GM23248 (cell line): Measurements from ENCODE around the gene AASDH. TPM values are rescaled to one million over a fixed set of nuclear protein-coding genes. Genes with fewer than 3 reads are reported as not detected.

Source experiments
- DNase-seq: peaks from one replicate; pipeline ENCODE4 v3.0.0-alpha.2; 2015
- H2AFZ ChIP-seq: fragments of 200-600 bp; sonication (generic); 2 replicates; pipeline ENCODE4 v1.6.1; 2016; ENCODE audit warnings: antibody characterized with exemption
- H3F3A ChIP-seq: fragments of 200-600 bp; sonication (generic); 2 replicates; pipeline ENCODE4 v1.6.1; 2016; ENCODE audit warnings: mild to moderate bottlenecking, antibody characterized with exemption, mixed run types; ENCODE audit not compliant: insufficient read depth
- H3K27ac ChIP-seq: fragments of 200-600 bp; sonication (generic); 2 replicates; pipeline ENCODE4 v1.5.1; 2016; ENCODE audit warnings: mild to moderate bottlenecking
- H3K27me3 ChIP-seq: fragments of 200-600 bp; sonication (generic); replicated peaks from 2 replicates; pipeline ENCODE4 v1.6.1; 2016; ENCODE audit warnings: mild to moderate bottlenecking; ENCODE audit not compliant: insufficient read depth
- H3K36me3 ChIP-seq: fragments of 200-600 bp; sonication (generic); 2 replicates; pipeline ENCODE4 v1.6.1; 2016; ENCODE audit warnings: low read depth, mild to moderate bottlenecking
- H3K4me1 ChIP-seq: fragments of 200-600 bp; sonication (generic); 2 replicates; pipeline ENCODE4 v1.6.1; 2016; ENCODE audit warnings: mild to moderate bottlenecking; ENCODE audit not compliant: insufficient read depth
- H3K4me2 ChIP-seq: fragments of 200-600 bp; sonication (generic); one replicate; pipeline ENCODE4 v1.6.1; 2016; ENCODE audit warnings: mild to moderate bottlenecking; ENCODE audit not compliant: unreplicated experiment
- H3K4me3 ChIP-seq: fragments of 200-600 bp; sonication (generic); 2 replicates; pipeline ENCODE4 v1.5.1; 2016; ENCODE audit warnings: mild to moderate bottlenecking
- H3K79me2 ChIP-seq: fragments of 200-600 bp; sonication (generic); 2 replicates; pipeline ENCODE4 v1.6.1; 2016; ENCODE audit warnings: mild to moderate bottlenecking; ENCODE audit not compliant: insufficient read depth
- H3K9ac ChIP-seq: fragments of 200-600 bp; sonication (generic); 2 replicates; pipeline ENCODE4 v1.6.1; 2016; ENCODE audit warnings: mild to moderate bottlenecking
- H3K9me2 ChIP-seq: fragments of 200-600 bp; sonication (generic); 2 replicates; pipeline ENCODE4 v1.6.1; 2016; ENCODE audit warnings: mixed run types, mild to moderate bottlenecking, moderate library complexity; ENCODE audit not compliant: insufficient read depth
- H3K9me3 ChIP-seq: fragments of 200-600 bp; sonication (generic); one replicate; pipeline ENCODE4 v1.6.1; 2017; ENCODE audit warnings: low read depth
- H4K20me1 ChIP-seq: fragments of 200-600 bp; sonication (generic); 2 replicates; pipeline ENCODE4 v1.6.0; 2016; ENCODE audit not compliant: insufficient read depth
- EZH2 ChIP-seq: fragments of 200-600 bp; sonication (generic); IDR thresholded peaks from 2 replicates; pipeline ENCODE4 v1.6.1; 2018; ENCODE audit warnings: antibody characterized with exemption, mild to moderate bottlenecking; ENCODE audit not compliant: insufficient read depth, poor library complexity, severe bottlenecking
- EZH2phosphoT487 ChIP-seq: fragments of 200-600 bp; sonication (generic); IDR thresholded peaks from 2 replicates; pipeline ENCODE4 v1.6.1; 2018; ENCODE audit warnings: antibody characterized with exemption, moderate library complexity, mild to moderate bottlenecking, low read depth; ENCODE audit not compliant: insufficient read depth
- WGBS, 2 experiments: methylation state at CpG; one replicate each; pipeline ENCODE4 v1.1.6; 2015 to 2017; ENCODE audit warnings: low lambda C conversion rate in 2 of 2, low coverage in 1 of 2; ENCODE audit errors: missing lambda C conversion rate in 2 of 2; 5-methylcytosine and 5-hydroxymethylcytosine counted together
- in situ Hi-C: fragments of 300-500 bp; cut with MboI; formaldehyde crosslinking; loops from 2 replicates; pipeline ENCODE4 v1.15.0; 2020
- polyA plus RNA-seq: library from polyadenylated mRNA; unstranded; fragments of >200 nt; fragmentation: Nextera tagmentation; extraction: Ambion mirVana; gene quantifications from 2 replicates; pipeline ENCODE4 v1.2.1, GENCODE V29; 2016
- total RNA-seq: library from RNA; depleted of rRNA; stranded (reverse); fragments of >200 nt; shearing (Covaris generic); gene quantifications from 2 replicates; pipeline ENCODE4 v1.2.3, GENCODE V29; 2014

Gene AASDH
- total and polyA plus RNA-seq, 2 experiments from 2014 or later, result 11.5 to 16.5 TPM

DNA sequence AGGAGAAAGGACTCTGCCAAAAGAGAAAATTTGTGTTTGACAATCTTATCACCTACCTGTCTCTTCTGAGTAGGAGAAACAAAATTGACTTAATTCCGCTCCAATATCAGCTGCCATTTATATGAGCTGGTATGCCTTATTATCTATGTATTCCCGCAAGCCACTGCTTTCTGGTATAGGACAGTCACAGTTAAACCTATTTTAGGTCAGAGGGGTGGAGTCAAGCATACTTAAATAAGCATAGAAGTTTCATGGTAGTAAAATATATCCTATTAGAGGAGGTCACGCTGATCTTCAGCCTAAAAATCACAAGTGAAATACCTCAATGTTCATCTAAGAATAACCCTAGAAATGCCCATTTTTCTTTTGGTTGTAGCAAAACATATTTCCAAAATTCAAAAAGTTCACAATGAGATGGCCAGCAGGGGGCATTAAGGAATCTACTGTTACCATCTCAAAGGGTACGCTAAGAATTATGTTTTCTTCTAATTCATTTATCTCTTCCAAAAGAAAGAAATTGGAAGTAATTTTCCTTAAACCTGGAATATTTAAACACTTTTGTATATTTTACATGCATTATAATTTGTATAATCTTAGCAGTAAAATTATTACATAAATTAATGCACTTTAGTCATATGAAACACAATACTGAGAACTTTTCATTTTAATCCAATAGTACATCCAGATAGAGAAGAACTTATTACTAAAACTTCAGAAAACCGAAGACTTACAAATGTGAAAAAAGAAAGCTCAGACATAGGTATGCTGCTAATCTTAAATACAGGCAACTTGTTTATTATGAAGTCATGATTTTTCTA lies 37.6 kb upstream of the AASDH start:
- H2AFZ ChIP-seq, result peak overlapping the region; percentile 6; the same call in 1 of the 2 replicates
- H3K9ac ChIP-seq, result no peak overlapping the region
- no peak overlapping the region for H3K27ac ChIP-seq
- H3K27me3 ChIP-seq, result no peaks in the 10 kb centered on the region
- WGBS, 2 experiments, result 66 to 69% methylated on average over 5 of the region's 5 CpGs
- H3K9me3 ChIP-seq, result no peaks in the 10 kb centered on the region
- in situ Hi-C loops, result no loop called here
- H3K9me2 ChIP-seq, result no peaks in the 10 kb centered on the region
- no peaks in the 10 kb centered on the region; the same call in 1 of the 2 replicates for H3F3A ChIP-seq
- H3K36me3 ChIP-seq, result no peaks in the 10 kb centered on the region
- peaks cover 99% of the 10 kb centered on the region for H3K79me2 ChIP-seq
- TF ChIP-seq EZH2phosphoT487, result no peak
- no peak for TF ChIP-seq EZH2
- H3K4me1 ChIP-seq, result 0 out of 2 replicates have a peak, but pooled peaks cover 4% of the 10 kb centered on the region
- no peak overlapping the region for H3K4me2 ChIP-seq
- DNase-seq, result peak; percentile 71
- no peaks in the 10 kb centered on the region for H4K20me1 ChIP-seq
- H3K4me3 ChIP-seq, result no peak overlapping the region

DNA sequence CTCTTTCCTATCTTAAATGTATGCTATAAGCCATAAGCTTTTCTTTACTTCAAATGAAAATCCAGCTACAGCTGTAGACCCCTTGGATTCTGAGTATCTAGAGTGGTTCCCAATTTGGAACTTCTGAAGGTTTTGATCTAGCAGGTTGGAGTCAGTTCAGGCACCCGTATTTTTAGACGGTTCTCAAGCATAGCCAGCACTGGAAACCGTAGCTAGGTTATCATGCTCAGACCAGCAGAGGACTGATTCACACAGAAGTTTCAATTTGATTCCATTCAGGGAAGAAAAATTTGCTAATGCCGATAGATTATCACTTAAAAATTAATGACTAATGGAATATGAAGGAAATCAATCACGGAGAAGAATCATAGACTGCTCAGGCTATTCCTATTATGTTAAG lies 36.9 kb upstream of the AASDH start:
- H3K9ac ChIP-seq, result no peak overlapping the region
- no peaks in the 10 kb centered on the region for H3K9me3 ChIP-seq
- H3K4me3 ChIP-seq, result no peak overlapping the region
- peaks cover 99% of the 10 kb centered on the region for H3K79me2 ChIP-seq
- 0 out of 2 replicates have a peak, but pooled peaks cover 4% of the 10 kb centered on the region for H3K4me1 ChIP-seq
- TF ChIP-seq EZH2phosphoT487 (no peak), EZH2 (no peak)
- no peak for DNase-seq
- no peak overlapping the region for H3K4me2 ChIP-seq
- 92% methylated on average over 5 of the region's 5 CpGs for WGBS, 2 experiments
- no peaks in the 10 kb centered on the region for H3K36me3 ChIP-seq
- in situ Hi-C loops, result no loop called here
- H3K9me2 ChIP-seq, result no peaks in the 10 kb centered on the region
- H4K20me1 ChIP-seq, result no peaks in the 10 kb centered on the region
- H3K27ac ChIP-seq, result no peak overlapping the region
- no peaks in the 10 kb centered on the region; the same call in 1 of the 2 replicates for H3F3A ChIP-seq
- no peak overlapping the region for H2AFZ ChIP-seq
- H3K27me3 ChIP-seq, result no peaks in the 10 kb centered on the region

DNA sequence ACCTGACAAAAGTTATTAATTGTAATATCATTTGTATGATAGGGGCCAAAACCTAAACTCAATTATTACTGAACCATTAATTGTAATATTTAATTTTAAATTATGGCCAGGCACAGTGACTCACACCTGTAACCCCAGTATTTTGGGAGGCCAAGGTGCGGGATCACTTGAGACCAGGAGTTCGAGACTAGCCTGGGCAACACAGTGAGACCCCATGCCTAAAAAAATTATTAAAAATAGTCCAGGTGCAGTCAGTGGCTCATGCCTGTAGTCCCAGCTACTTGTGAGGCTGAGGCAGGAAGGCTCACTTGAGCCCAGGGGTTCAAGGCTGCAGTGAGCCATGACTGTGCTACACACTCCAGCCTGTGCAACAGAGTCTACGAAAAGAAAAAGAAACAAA lies 30.1 kb upstream of the AASDH start:
- H3K4me3 ChIP-seq, result no peak overlapping the region
- H3K4me1 ChIP-seq, result no peaks in the 10 kb centered on the region
- no peaks in the 10 kb centered on the region for H3K9me2 ChIP-seq
- H3F3A ChIP-seq, result no peaks in the 10 kb centered on the region
- in situ Hi-C loops, result no loop called here
- no peaks in the 10 kb centered on the region for H3K36me3 ChIP-seq
- DNase-seq, result no peak
- H3K9me3 ChIP-seq, result no peaks in the 10 kb centered on the region
- no peaks in the 10 kb centered on the region for H4K20me1 ChIP-seq
- no peak overlapping the region for H3K4me2 ChIP-seq
- H3K27me3 ChIP-seq, result no peaks in the 10 kb centered on the region
- no peak overlapping the region for H3K27ac ChIP-seq
- WGBS, 2 experiments, result 98 to 100% methylated on average over 3 of the region's 3 CpGs
- no peak for TF ChIP-seq EZH2phosphoT487
- H2AFZ ChIP-seq, result no peak overlapping the region
- H3K9ac ChIP-seq, result no peak overlapping the region
- H3K79me2 ChIP-seq, result peaks cover 98% of the 10 kb centered on the region

DNA sequence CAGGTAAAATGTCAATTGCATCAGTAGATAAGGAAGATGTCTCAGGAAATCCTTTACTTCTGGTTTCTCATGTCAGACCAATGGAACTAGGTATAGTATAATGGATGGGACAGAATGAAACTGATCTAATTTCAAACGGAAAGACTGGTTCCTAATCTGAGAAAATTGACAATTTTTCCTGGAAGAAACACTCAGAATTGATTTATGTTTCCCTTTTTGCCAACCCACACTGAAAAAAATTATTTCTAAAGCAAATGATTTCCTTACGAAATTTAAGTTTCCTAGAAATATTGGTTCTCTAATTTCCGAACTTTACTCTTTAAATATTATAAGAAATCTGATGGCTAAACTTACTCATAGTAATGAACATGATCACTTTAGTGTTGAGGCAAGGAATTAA lies 29.1 kb upstream of the AASDH start:
- no peak for DNase-seq
- 72 to 79% methylated on average over 3 of the region's 3 CpGs for WGBS, 2 experiments
- in situ Hi-C loops, result no loop called here
- Histone ChIP-seq H3K27me3 (no peaks in the 10 kb centered on the region), H3K27ac (no peak overlapping the region), H2AFZ (no peak overlapping the region), H3K79me2 (peaks cover 98% of the 10 kb centered on the region), H4K20me1 (no peaks in the 10 kb centered on the region), H3K36me3 (no peaks in the 10 kb centered on the region), H3K4me2 (no peak overlapping the region), H3K4me3 (no peak overlapping the region), H3K9me2 (no peaks in the 10 kb centered on the region), H3K9ac (no peak overlapping the region), H3F3A (peaks cover 6% of the 10 kb centered on the region; the same call in 1 of the 2 replicates), H3K4me1 (peaks cover 8% of the 10 kb centered on the region), H3K9me3 (no peaks in the 10 kb centered on the region)
- no peak for TF ChIP-seq EZH2
